NCI-H345 treated with DMSO at 0.1 percent for 48 hours (cell line): ENCODE results near the gene LGALS3.

Experiments
- DNase-seq: peaks from one replicate; lab custom pipeline; 2025; ENCODE audit not compliant: unreplicated experiment; lab: John Stamatoyannopoulos, UW

The LGALS3 gene

DNA sequence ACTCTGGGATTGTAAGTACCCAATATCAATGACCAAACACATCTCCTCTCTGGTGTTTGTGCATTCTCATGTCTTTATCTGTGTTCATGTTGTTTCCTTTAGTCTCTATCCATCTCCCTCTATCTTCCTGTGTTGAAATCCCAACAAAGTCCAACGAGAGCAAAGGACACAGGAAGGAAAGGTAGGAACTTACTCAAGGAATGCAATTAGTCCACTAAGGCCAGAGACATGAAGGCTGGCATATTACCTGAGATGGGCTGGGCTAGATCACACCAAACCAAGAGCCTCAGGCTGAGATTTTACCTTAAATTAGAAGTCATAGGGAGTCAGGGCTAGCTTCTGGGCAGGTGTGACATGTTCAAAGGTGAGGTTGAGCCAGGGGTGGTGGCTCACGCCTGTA, 14.3 kb upstream of the LGALS3 start:
- DNase-seq, result no peak

- no peak for DNase-seq
These were observed 13.6 kb upstream of the LGALS3 start for GRCh38 chr14:55115460-55115859.

DNA sequence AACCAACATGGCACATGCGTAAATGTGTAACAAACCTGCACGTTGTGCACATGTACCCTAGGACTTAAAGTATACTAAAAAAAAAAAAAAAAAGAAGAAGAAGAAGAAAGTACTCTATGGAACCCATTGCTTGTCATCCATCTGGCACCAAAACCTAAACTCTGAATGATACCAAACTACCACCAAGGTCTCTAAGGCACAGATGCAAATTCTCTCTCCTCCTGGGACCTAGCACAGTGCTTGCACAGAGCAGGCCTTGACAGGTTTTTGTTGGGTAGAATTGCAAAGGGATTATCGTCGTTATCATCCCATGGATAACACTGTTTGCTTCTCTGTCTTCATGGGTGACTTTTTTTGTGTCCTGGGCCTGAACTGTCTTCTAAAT, 13.2 kb upstream of the LGALS3 start:
- DNase-seq, result no peak

GRCh38 chr14:55116246-55117030, 12.6 kb upstream of the LGALS3 start:
- DNase-seq, result no peak

DNA sequence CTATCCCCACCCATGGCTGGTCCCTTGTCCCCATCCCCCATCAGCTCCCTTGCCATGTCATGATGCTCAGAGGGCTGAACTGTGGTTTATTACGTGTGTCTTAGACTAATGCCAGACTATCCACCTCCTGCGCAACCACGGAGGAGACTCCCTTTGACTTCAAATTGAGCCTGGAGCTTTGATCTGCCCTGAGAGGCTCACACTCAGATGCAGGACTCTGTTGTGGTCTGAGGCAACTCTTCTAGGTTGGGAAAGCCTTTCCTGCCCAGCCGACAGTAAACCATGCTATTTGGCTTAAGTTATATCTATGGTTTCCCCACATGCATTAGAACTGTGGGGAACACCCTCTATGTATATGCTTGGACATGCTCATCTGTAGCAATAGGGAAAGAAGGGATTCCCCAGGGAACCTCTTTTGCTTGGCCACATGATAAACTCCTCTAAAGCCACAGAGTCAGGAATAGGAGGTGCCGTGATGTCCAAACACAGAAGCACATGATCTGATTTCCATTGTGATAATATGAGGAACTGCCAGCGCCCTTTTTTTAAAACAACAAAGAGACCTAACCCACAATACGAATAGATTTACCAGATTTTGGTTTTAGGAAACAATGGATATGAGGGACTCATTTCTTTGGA, 11.1 kb upstream of the LGALS3 start:
- no peak for DNase-seq

GRCh38 chr14:55118761-55119160, 10.3 kb upstream of the LGALS3 start:
- no peak for DNase-seq

DNA sequence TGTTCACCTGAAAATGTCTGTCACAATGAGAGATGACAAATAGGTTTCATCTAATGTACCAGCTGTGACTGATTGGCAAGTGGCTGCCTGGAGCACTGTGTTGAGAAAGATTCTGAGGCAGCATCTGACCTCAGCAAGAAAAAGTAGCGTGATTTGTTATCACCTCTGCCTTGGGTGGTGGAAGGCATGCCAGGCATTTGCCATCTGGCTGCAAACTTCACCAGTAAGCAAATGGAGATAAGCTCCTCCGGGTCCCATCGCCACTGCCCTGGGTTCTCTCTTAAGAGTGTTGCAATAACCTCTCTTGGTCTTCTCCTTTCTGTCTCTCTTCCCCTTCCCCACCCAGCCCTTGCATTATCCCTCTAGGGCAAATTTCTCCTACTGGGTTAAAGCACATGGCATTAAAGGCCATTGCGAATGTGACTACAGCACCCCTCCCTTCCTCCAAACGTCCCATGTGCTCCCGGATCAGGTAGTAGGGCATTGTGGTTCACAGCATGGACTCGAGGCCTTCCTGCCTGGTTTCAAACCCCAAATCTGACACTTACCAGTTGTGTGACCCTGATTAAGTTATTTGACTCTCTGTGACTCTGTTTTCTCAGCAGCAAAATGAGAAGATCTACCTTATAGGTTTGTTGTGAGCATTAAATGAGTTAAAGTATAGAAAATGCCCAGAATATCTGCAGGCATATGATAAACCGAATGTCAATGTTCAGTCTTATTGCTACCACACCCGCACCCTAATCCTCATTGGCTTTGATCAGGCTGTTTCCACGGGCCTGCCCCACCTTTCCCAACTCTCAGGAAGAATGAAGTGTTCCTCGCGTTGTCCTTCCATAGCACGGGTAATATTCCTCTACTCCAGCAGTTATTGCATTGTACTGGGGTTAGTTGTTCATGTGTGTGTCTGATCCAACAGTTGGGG, 8.2 kb upstream of the LGALS3 start:
- DNase-seq, result no peak

DNA sequence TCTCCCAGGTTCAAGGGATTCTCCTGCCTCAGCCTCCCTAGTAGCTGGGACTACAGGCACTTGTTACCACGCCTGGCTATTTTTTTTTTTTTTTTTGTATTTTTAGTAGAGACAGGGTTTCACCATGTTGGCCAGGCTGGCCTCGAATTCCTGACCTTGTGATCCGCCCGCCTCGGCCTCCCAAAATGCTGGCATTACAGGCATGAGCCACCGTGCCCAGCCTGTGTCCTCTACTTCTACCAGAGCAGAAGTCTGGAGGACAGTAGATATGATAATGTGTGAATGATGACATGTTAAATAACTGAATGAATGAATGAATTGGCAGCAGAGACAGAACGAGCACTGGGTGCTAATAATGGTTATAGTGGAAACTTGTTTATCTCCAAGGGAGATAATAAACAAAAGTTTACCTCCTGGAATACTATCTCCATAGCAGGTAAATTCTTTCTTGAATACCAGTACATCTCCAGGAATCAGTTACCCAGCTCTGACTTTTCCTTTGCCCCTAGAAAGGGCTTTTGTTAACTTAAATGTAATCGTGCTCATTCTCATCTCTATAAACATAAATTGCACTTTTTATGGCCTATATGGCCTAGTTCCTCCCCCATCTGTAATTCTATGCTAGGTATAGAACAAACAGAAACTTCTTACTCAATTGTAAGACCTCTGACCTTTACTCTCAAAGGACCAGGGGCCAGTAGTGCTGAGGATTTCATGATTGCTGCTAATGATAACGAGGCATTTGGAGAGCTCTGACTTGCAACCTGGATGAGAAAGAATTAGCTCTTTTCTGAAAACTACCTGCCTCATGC, 7.2 kb upstream of the LGALS3 start:
- DNase-seq, result no peak

DNA sequence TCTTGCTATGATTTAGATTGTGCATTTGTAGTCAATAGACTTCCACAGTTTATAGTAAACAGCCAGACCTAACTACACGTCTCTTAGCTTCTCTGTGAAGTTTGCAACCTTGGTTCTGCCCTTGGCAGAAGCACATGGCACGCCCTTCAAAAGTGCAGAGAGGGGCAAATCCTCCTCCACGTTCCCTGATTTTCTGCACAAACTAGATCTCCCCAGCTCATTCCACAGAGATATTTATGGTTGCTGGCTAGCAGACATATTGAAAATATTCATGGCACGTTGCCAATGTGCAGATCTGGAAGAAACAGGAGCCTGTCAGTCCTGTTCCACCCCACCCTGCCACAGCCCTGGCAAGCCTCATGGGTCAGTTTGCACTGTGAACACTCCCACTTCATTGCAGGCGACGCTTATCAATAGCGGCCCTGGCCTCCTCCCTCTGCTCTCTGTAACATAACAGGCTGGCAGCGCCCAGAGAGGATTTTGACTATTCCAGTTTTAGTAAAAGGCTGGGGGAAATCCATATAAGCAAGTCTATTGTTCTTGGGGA, 6.5 kb upstream of the LGALS3 start:
- no peak for DNase-seq

GRCh38 chr14:55123101-55123500, 6.0 kb upstream of the LGALS3 start:
- no peak for DNase-seq

GRCh38 chr14:55123852-55124639, 5.0 kb upstream of the LGALS3 start:
- DNase-seq, result no peak

DNA sequence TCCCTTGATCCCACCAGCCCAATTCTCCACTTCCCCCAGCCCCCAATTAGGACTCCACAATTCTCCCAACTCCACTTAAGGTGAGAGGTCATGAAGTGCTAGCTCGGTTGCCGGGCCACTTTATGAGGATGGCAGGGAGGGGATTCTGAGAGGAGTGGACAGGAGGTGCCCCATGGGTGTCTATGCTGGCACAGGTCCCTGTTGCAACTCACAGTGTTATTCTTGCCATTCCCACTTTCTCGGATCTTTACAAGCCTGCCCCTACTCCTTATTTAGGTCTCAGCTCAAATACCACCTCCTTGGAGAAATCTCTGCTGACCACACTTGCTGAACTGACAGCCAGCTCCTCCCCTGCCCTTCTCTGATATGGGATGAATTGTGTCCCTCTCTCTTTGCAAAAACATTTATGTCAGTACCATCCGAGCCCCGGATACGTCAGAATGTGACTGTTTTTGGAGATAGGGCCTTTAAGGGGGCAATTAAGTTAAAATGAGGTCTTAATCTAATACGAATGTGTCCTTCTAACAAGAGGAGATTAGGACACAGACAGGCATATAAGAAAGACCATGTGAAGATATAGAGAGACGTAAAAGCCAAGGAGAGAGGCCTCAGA, 4.2 kb upstream of the LGALS3 start:
- no peak for DNase-seq

GRCh38 chr14:55125403-55125802, 3.6 kb upstream of the LGALS3 start:
- DNase-seq, result no peak

- no peak for DNase-seq
These were observed 3.0 kb upstream of the LGALS3 start for GRCh38 chr14:55126034-55126433.

DNA sequence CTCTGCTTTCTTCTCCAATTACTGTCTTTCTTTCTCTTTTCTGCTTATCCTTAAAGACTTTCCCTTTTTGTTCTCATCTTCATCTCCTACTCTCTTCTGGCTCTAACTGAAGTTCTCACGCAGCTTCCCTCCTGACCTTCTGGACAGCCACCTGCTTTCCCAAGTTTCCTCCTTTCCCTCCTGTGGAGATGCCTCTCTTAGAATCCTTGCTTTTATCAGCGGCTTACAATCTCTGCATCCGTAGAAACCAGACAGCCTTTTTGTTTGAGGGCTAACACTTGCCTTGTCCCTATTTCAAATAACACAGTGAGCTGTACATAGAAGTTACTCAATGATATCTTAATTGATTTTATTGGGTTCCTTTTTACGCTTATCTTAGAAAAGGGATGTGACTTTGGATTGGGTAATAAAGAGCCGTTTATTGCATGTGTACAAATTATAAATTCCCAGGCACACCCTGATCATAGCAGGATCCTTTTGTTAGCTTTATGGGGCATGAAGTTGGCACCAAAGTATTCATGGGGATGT, 2.1 kb upstream of the LGALS3 start:
- DNase-seq, result no peak

- no peak for DNase-seq
These were observed 1.5 kb upstream of the LGALS3 start for GRCh38 chr14:55127460-55127951.

DNA sequence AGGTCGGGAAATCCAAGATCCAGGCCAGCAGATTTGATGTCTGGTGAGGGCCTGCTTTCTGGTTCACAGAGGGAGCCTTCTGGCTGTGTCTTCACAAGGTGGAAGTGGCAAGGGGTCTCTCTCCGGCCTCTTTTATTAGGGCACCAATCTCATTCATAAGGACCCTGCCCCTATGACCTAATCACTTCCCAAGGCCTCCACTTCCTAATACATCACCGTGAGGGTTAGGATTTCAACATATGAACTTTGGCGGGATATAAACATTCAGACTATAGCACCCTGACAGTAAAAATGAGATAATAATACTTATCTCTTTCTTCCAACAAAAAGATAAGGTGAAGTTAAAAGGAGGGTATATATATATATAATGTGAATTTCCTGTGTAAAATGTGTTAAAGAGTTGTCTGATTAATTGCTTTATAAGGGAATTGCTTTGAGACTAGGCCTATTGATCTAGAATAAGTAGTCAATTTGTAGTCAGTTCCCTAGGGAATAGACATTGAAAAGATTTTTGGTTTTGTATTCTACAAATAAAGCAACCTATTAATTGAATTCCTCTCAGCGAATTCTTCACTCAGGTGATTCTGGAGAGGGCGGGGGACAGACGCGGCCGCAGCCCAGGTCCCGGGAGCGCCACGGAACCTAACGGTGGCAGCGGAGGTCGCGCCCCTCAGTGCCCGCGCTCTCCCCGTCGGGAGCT, 516 bp upstream of the LGALS3 start:
- no peak for DNase-seq

DNA sequence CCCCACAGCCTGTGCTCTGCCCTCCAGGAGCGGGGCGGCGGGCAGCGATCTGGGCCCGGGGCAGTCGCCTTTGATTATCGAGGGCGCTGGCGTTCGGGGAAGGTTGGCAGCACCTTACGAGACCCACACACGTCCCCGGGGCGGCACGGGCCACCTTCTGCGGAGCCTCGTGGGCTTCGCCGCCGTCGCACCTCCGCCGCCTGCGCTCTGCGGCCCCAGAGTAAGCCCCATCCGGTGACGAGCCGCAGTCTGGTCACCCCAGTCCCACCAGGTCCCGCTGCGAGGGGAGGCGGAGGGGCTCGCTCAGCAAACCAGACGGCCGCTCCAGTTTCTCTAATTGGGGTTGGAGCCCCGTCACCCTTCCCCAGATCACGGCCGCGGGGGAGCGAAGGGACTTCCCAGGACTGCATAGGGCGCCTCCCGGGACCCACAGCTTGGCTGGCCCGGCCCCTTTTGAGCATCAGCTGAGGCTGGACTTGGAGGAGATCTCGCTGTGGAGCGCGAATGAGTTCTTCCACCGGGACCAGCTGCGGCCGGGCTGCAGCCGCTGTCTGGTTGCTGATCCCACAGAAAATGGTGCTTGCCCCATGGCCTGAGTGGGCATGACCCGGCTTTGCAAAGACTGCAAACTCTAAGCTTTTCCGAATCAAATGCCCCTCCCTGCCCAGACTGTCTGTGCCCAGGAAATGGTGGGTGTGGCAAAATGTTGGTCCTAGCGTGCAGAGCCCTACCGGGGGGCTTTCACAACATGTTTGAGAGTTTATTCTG, 560 bp downstream of the LGALS3 start:
- DNase-seq, result no peak
